HS-27A (cell line): Measurements from ENCODE around the gene PTPRG.

Source experiments
- DNase-seq: peaks from one replicate; pipeline ENCODE4 v3.0.0-alpha.2; 2012; ENCODE audit warnings: low read depth, missing footprints

PTPRG gene

DNA sequence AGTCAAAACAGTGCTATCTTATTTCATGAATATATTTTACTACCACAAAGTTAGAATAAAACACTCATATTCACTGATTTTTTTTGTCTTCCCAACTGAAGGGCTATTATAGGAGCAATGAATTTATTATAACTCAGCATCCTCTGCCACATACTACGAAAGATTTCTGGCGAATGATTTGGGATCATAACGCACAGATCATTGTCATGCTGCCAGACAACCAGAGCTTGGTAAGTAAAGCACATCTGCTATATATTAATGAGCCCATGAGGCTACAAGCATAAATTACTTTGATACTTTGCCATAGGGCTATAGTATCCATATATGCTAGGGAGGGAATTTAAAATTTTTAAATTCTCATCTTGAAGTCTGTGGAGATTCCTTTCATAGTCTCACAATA is 716.1 kb downstream of the PTPRG start:
- DNase-seq: no peak

DNA sequence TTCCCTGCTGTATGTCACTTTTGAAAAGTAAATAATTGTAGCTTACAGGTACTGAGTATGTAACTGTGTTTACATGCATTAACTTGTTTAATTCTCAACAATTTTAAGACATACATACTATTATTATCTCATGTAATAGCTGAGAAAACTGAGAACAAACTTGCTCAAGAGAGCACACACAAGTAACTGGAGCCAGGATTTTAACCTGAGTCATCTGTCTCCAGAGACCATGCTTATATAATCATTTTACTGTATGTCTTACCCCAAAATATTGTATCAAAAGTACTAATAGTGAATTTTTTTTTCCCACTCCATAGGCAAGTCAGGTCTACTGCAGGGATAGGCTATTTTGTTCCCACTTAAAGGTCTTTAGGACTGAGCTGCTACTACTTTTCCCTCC is 716.6 kb downstream of the PTPRG start:
- no peak for DNase-seq

DNA sequence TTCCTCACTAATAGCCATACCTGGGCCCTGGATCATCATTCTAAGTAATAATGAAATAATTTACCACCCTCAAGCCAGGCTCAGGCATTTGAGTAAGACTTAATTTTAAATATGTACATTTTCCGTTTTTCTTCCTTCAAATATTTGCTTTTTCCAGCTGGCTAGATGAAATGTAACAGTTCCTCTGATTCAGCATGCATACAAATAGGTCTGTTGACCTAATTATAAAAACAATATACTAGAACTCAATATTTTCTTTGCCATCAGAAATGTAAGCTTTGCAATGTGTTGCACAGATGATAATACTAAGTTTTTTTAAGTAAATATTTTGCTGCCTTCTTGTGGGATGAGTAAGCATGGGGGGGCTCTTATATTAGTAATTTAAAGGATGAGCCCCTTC is 720.4 kb downstream of the PTPRG start:
- no peak for DNase-seq

DNA sequence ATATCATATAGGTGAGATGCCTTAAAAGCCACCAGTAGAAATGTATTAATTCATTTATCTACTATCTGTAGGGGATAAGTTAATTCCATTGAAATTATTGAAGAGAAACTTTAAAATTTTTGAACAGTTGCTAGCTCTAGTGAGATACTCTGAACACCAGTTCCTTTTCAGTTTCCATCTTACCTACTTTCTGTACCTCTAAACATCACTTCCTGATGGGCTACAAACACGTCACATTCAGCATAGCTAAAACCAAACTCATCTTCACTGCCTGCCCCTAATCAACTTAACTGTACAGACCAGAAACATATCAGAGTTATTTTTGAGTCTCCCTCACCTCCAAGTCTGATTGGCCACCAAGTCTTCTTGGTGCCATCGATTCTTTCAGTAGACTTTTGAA is 723.1 kb downstream of the PTPRG start:
- no peak for DNase-seq

- no peak for DNase-seq
Measured at GRCh38 chr3:62287392-62287927, 726.1 kb downstream of the PTPRG start.

- no peak for DNase-seq
Measured at GRCh38 chr3:62289922-62290321, 728.6 kb downstream of the PTPRG start.

DNA sequence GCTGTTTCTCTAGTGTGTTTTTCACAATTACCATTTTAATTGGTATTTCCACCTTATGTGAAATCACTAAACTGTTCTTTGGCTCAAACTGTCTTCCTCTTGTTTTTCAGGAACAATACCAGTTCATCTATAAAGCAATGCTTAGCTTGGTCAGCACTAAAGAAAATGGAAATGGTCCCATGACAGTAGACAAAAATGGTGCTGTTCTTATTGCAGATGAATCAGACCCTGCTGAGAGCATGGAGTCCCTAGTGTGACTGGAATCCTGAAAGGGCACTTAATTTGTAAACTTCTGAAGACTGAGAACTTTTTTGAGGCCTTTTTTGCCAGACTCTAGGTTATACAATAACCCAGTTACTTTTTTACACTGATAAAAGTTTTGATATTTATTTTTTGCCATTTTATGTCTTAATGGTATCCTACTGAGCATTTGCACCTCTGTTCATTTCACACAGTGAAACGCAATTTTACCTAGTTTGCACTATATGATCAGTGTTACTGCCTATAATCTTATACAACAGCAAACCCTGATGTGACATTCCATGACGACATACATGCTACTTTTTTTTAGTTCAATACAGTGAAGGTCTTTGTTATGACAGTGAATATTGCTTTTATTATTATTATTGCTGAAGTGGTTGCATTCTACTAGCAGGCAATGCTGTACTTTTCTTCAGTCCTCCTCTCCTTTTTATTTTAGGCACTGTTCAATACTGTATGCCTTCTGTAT is 731.8 kb downstream of the PTPRG start:
- no peak for DNase-seq

GRCh38 chr3:62295571-62295970 is 734.2 kb downstream of the PTPRG start:
- DNase-seq: no peak

DNA sequence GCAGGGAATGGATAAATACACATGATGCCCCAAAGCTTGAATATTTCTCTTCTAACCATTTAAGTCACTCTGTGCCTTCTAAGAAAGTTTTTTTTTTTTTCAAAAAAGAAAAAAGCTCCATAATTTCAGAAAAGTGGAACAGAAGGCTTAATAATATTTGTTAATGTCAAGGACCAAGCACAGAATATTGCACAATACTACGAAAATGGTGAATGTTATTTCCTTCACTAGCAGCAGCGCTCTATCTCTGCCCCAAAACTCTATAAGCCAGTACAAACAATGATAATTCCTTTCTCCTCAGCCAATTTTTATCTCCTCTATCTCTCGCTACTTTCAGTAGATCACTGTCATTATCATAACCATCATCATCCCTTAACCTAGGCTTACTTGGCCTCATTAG is 739.2 kb downstream of the PTPRG start:
- no peak for DNase-seq

GRCh38 chr3:62312201-62312600 is 750.8 kb downstream of the PTPRG start:
- no peak for DNase-seq

DNA sequence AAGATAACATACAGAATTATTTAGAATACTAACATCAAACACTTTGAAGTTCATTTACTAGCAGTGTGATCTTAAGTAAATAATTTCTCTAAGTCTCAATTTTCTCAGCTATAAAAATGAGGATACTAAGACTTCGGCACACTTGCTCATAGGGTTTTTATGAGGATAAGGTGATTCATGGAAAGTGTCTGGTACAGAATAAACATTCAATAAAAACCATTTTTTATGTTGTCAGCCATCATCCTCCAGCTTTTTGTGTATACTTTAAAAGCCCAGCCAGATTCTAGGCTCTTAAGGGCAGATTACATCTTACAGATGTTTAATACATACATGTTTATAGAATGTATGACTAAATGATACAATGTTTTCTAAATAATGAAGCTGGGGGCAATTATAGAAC is 755.2 kb downstream of the PTPRG start:
- DNase-seq: no peak

DNA sequence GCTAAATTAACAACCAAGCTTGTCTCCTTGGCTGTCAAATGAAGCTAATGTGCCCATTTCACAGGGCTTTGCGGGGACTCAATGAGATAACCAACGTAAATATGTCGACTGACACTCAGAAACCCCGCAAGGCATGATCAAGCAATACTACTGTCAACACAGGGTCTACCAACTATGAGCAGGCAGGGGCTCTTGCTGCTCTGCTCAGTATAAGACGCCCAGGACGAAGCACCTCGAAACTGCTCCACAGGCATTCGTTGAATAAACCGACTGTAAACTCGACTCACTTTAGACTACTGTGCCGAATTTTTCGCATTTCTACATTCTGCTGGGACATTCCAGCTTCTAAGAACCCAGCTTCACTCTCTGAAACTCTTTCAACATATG is 757.0 kb downstream of the PTPRG start:
- DNase-seq: peak; percentile 1

- DNase-seq: peak; percentile 66
Measured at GRCh38 chr3:62318752-62319569, 757.6 kb downstream of the PTPRG start.

DNA sequence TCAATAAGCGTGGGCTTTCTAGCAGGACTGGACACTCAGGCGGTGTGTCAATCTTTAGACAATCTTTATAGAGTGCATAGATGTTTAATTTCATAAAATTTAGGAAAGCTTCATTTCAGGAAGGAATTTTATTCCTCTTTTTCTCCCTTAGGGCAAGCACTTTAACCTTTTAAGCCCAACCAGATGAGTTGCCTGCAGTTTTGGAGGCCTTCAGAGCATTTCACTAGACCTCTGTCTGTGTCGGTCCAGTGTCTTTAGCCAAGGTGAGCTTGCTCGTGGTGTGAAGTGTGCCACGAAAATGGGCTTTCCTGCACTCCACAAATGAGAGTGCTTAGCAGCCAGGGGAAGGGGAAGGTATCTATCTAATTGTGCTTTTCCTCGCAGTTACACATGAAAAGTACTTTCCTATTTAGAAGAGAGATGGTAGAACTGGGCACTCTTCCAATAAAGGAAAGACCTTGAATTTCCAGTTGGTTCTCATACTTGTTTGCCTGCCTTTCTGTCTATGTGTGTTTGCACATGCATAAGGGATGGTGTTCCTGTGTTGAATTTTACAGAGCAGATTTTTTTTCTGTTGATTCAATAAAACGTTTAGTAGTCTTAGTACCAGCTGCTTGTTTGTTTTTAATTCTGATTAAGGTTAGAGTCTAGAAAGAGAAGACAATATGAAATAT is 758.3 kb downstream of the PTPRG start:
- DNase-seq: no peak

DNA sequence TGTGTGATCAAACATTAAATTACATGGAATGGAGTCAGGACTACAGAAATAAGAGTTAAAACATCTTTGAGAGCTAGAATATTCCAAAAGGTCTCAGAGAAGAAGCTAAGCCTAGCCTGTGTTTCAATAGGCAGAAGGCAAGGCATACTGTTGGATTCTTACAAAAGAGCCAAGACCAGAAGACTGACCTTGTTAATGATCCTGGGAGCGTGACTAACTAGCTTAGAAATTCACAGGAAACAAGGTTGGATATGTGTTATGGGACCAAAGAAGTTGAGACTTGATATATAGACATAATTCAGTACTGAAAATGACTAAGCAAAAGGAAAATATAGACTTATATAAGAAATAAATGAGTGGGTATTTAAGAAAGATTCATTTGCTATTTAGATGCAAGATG is 761.9 kb downstream of the PTPRG start:
- no peak for DNase-seq

GRCh38 chr3:62325896-62326295 is 764.5 kb downstream of the PTPRG start:
- no peak for DNase-seq

DNA sequence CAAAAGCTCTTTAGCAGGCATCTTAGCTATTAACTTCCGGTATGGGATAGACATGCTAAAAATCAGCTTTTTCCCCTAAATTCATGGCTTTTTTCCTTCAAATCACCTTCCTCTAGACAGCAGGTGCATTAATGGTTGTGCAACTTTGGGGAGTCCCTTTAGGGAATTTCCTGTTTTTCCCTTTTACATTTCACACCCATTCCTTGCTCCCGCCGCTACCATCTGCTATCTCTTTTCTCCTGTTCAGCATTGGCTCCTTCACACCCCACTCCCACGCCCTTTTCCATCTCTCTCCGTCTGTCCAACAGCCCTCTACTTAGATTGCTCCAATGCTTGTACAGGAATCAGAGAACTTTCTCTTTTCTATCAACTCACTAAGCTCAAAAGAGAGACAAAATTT is 768.6 kb downstream of the PTPRG start:
- DNase-seq: no peak

DNA sequence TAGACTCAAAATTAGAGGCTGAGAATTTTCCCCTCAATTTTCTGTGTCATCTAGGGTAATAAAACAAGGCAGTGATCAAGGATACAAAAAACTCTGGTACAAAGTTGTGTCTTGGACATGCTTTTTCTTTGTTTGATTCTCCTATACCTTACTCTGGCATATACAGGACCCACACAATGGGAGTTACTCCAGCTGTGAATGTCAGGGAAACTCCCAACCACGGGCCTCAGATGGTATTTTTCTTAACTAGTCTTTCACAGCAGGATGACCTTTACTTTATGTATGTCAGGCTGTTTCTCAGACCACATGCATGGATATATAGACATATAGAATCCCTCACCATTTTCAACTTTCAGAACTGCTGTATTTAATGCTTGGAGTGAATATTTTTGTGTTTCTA is 770.6 kb downstream of the PTPRG start:
- DNase-seq: no peak

DNA sequence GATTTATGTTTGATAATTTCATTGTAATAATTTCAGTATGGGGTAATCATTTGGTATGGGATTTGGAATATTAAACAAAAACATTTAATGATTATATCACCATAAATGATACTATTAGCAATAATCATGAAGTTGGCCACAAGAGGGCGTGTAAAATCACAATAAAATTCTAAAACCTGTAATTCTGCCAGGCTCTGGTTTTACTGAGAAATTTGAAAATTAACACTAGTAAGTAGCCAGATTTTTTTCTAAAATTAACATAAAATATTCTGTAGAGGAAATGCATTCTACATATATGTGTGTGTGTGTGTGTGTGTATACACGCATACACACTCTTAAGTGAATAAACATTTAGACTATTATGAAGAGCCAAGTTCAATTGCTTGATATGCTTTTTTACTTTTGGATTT is 771.5 kb downstream of the PTPRG start:
- DNase-seq: peak; percentile 1

GRCh38 chr3:62335196-62335595 is 773.8 kb downstream of the PTPRG start:
- DNase-seq: no peak

GRCh38 chr3:62343755-62344154 is 782.4 kb downstream of the PTPRG start:
- no peak for DNase-seq
